WI38 (cell line): ENCODE results near the gene HBS1L.

ENCODE experiments used
- H3K4me3 ChIP-seq: 2 replicates; pipeline ENCODE4 v1.5.1; 2011; ENCODE audit warnings: low read depth, mild to moderate bottlenecking, control low read depth, low read length
- CTCF ChIP-seq: IDR thresholded peaks from 2 replicates; pipeline ENCODE4 v1.5.1; 2012; ENCODE audit warnings: low read depth, mild to moderate bottlenecking, control low read depth, low read length

HBS1L gene

DNA sequence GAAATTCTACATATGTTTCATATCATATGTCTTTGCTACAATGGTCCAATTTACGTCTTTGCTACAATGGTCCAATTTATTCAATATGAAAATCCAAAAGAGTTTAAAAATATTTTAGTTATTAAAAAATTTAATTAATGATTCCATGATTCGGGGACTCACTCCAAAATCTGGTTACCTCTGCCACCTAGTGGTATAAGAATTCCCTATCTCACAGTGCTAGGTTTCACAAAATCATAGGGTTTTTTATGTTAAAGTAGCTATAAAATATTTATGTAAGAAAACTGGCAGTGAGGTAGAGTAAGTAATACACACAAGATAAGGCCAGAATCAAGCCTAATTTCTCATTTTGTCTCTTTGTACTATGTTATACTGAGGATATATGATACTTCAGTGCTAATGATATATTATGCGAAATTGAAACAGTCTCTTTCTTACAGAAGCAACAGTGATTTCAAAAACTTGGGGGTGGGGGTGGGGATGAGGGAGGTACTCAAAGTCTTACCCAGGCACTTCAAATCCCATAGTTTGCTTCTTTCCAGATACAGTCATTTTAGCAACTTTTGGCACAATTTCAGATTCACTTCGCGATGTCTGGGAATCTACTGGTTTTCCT is 52.3 kb downstream of the HBS1L start:
- TF ChIP-seq CTCF = peak; percentile 35; the same call in 1 of the 2 replicates

DNA sequence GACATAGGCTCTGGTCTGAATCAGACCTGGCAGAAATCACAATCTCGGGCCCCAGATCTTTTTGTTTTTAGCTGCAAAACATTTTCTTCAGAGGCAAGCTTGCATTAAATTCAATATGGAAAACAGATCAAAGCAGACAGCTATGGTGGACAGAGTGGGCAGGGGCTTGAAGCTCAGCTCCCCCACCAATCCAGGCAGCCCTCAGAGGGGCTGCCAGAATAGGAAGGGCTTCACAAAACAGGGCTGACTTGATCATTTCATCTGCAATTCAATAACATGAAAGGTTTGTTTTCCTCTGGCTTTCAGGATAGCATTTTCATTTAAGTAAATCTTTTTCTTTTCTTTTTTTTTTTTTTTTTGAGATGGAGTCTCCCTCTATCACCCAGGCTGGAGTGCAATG is 55.5 kb downstream of the HBS1L start:
- TF ChIP-seq CTCF = no peak
- H3K4me3 ChIP-seq = no peak overlapping the region

More for the DNA sequence above, 52.3 kb downstream of the HBS1L start:
- no peak overlapping the region for H3K4me3 ChIP-seq

DNA sequence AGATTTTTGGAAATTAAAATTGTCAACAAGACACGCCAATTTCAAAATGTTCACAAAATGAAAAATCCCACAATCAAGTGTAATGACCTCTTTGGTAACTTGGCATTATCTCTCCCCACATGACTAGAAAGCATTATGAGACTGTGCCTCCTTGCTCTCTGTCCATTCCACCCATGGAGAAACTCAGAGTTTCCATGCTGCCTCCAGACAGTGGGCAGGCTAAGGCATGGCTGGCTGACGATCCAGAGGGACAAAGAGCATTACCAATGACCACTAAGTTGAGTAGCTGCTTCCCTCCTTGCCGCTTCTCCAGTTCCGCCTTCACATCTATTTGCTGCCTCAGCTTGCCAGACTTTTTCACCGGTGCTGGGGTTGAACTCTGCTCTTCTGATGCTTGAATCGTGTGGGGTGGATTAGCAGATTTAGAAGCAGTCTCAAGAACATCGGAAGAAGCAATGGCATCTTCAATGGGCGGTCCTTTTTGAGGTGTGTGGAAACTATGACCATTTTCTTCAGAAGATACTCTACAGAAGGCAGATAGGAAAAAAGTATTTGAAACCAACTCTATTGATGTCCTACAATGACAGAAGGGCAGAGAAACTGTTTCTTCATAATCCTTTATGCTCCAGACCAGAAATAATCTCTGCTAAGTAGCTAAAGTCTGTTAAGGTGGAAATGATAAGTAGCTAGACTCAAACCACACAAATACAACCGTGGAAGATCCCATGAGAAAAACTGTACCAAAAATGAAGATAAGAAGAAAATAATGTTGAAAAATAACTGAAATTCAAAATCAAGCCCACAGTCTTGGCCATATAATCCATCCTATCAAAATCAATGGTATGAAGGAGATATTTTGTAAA is 57.3 kb downstream of the HBS1L start:
- no peak overlapping the region for H3K4me3 ChIP-seq
- TF ChIP-seq CTCF = no peak

- no peak for TF ChIP-seq CTCF
- no peak overlapping the region for H3K4me3 ChIP-seq
Observed at GRCh38 chr6:134995536-134995935, 59.1 kb downstream of the HBS1L start.

DNA sequence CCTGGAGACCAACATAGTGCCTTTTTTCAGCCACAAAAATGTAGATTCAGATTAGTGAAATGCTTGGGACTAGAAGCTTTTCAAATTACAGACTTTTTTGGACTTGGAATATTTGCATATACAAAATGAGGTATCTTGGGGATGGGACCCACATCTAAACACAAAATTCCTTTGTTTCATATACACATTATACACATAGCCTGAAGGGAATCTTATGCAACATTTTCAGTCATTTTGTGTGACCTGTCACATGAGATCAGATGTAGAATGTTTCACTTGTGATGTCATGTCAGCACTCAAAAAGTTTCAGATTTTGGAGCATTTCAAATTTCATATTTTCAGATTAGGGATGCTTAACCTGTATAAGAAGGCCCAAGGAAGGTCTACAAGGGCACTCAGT is 60.2 kb downstream of the HBS1L start:
- H3K4me3 ChIP-seq = no peak overlapping the region
- TF ChIP-seq CTCF = no peak

GRCh38 chr6:134992155-134992554 is 62.5 kb downstream of the HBS1L start:
- no peak for TF ChIP-seq CTCF
- H3K4me3 ChIP-seq = no peak overlapping the region

DNA sequence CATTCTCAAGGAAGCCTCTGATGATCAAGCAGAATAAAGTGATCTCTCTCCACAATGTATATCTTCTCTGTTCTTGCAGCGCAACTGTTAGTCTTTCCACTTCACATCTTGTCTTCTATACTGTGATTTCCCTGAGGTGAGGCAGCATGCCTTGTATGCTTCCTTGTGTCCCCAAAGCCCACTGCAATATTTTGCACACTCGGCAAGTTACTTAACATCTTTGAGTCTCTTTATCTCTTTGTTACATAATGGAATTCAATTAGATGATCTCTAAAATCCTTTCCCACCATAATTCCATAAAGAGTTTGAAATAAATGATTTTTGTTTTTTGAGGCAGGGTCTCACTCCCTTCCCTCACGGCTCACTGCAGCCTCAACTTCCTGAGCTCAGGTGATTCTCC is 64.4 kb downstream of the HBS1L start:
- no peak for TF ChIP-seq CTCF

More for the DNA sequence above, 64.4 kb downstream of the HBS1L start:
- H3K4me3 ChIP-seq = no peak overlapping the region
